HK-2 (cell line): ENCODE data around the gene CPSF4.

ENCODE experiments used
- DNase-seq: peaks from one replicate; pipeline ENCODE4 v3.0.0-alpha.2; 2018; ENCODE audit not compliant: unreplicated experiment

CPSF4 gene

DNA sequence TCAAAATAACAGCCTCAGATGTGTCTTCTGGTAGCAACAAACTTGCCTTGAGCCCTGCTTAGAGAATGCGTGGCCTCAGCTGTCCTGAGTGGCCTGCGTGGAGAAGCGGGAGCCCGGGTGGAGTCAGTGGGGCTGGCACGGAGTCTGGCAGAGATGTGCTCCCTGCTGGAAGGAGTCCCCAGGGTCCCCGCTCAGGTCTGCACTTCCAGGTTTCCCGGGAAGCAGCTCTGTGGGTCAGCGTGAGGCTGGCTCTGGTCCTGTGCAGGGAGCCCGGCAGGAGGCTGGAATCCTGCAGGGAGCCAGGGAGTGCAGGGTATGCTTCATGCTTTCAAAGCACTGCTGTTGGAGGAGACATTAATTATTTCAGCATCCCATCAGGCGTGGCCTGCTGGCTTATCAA, 10.1 kb downstream of the CPSF4 start:
- no peak for DNase-seq

DNA sequence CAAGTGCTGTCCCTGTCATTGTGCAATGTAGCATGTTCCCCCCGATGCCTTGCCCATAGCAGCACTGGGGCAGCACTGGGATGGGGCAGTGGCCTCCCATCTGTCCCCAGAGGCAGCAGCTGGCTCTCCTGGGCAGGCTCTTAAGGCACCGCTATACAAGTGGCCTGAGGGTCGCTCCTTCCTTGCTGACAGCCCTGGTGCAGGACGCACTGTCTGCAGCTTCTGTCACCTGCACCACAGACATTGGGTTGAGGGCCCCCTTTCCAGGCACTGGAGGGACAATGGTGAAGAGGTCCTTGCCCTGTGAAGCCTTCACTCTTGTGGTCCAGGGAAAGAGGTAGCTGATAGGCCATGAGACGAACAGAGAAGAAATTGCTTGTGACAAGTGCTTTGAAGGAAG, 10.6 kb downstream of the CPSF4 start:
- no peak for DNase-seq

DNA sequence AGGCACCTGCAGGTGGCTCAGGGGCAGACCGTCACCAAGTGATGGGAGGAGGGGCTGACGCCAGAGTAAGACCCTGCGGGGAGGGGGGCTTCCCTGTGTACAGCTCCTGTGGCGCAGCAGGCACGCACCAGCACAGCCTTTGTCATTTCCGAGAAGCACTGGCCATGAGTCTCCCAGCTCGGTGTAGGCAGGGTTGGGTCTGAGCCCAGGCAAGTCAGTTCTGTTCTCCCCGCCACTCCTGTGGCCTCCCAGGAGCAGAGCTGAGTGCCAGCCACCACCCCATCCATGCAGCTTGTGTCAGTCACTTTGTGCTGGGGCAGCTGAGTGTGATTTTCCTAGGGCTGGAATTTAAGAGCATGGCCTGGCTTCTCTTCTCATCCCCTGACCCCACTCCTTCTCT, 13.2 kb downstream of the CPSF4 start:
- no peak for DNase-seq

DNA sequence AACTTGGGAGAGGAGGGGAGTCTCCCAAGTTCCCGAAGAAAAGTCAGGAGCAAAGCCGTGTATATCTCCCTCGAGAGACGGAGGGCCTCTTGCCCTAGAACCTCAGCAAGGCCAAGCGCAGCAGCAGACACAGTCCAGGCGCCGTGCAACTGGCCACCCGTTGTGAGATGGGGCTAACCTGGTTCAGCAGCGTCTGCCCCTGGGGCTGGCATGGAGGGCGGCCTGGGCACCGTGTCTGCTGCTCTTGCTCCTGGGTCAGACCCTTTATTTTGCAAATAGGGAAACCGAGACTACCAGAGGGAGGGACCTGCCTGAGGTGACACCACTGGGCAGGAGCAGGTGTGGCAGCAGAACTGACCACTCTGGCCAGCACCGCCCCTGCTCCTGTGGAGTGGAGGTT, 13.8 kb downstream of the CPSF4 start:
- DNase-seq, result no peak

DNA sequence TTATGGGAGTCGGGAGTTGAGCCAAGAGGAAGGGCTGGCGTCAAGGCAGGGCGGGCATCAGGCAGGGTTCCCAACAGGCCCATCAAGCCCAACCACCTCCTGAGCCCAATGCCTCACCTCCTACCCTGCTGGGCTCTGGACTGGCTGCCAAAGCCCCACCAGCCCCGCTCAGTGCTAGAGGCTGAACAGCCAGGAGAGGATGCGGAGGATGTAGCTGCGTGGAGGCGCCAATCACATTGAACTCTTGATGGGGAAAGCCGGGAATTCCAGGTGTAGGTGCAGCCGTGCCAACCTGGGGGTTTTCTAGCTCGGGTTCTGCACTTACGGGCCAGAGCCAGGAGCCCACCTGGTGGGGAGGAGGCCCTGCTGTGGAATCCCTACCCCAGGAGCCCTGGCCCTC, 14.4 kb downstream of the CPSF4 start:
- DNase-seq, result no peak

DNA sequence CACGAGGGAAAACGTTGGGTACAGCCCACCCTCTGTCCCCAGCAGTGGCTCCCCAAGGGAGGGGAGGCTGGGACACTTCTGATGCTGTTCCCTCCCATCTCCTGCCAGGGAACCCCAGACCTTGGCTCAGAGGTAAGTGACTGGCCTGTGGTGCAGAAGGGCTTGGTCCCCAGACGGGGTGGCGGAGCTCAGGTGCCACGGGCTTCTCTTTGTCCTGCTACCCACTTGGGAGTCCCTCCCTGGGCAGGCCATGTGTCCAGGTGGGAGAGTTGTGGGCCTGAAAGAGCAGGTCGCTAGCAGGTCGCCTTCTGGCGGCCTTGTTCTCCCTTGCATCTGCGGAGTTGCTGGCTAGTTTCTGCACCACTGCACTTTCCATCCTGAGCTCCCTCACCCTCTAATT, 17.1 kb downstream of the CPSF4 start:
- DNase-seq, result no peak

DNA sequence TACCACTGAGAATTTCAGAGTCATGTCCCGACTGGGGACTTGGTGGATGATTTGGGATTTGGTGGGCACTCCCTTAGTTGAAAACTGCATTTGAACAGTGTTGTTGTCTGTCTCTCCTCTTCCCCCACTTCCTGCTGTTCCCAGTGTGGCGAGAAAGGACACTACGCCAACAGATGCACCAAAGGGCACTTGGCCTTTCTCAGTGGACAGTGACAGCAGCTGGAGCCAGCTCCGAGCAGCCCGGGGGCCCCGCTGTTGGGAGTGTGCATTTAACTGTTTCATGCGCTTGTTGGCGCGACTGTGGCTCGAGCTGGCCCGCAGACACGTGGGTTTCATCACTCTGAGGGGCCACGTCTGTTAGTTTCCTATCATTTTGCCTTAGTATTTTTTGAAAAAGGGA, 17.5 kb downstream of the CPSF4 start:
- DNase-seq, result no peak

DNA sequence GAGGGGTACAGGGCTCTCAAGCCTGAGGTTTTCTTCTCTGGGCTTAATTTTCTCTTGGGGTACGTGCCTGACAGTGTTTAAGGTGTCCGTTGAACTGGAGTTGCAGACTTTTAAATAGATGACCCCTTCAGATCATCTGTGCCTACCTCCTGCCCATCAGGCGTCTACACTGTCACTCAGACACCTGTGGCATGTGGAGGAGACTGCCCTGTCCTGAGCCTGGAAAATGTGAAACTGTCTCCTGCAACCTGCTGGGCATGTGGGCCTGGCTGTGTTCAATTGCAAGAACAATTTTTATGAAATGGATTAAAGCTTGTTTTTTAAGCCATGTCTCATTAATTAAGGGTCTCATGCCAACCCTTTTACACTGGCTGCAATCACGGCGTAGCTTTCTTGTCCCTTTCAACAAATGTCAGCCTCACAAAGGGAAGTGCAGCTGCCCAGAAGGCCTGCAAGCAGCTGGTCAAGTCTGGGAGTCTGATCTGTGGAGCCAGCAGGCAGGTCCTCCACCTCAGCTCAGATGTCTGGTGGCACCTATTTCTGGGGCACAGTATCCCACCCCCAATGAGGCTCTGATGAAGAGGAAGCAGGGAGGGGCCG, 18.4 kb downstream of the CPSF4 start:
- no peak for DNase-seq

DNA sequence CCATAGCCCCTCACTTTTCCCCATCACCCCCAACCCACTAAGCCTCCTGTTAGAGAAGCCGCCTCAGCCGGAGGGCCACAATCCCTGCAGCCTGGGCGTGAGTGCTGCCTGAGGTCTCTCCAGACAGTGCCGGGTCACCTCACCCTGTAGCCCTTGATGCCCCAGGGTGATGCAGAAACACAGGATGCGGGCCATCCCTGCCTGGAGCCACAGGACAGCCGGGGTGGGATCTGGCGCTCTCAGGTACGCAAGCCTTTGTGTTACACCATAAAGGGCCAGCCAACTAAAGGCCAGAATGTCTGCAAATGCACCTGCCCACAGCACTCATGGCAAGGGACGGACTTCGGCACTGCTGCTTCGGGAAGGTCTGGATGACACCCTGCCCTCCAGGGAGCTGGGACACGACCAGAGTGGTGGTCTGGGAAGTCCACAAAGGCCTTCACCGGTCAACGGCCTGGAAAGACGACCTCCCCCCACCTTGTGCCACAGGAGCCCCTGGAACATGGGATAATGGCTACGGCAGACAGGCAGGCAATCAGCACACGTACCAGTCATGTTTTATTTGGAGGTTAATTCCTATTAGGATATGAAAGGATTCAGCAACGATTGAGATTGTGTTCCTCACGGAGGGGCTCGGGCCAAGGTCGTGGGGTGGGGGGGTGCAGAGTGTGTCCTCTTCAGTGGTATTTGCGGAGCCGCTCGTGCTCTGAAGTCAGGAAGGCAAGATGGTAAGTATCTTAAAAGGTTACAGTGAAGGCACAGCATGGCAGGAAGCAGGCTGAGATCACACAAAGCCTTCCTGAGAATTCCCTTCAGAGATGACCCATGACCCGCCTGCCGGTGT, 19.1 kb downstream of the CPSF4 start:
- DNase-seq, result no peak

DNA sequence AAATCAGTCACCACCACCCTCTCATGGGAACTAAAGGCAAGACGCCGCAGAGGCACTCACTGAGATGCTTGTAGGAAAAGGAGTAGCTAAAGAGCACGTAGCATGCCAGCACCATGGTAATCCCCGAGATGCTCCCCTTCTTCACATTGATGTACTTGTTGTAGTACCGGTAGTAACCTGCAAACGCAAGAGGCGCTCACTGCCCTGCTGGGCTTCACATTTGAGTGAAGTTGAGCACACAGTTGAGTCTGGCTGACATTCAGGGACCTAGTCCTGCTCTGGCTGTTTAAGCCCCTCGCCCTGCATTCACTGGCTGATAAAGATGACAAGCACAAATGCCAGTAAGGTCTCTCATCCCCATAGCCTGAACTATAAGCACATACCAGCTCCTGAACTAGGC, 20.3 kb downstream of the CPSF4 start:
- no peak for DNase-seq

DNA sequence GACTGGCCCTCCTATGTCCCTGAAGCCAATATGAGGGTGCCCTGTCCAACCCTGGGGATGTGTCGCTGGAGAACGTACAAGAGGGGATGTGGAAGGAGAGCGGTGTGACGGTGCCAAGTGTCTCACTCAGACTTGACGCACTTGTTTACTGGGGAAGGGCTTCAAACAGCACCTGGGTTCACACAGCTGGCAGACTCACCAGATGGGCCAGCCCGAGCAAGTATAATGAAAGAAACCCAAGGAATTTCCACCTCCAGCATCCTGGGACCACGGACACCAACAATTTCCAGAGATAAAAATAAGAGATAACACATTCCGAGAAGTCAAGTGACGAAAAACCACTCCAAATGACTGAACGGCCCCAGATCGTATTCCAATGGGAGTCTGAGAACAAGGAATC, 21.9 kb downstream of the CPSF4 start:
- DNase-seq, result no peak

DNA sequence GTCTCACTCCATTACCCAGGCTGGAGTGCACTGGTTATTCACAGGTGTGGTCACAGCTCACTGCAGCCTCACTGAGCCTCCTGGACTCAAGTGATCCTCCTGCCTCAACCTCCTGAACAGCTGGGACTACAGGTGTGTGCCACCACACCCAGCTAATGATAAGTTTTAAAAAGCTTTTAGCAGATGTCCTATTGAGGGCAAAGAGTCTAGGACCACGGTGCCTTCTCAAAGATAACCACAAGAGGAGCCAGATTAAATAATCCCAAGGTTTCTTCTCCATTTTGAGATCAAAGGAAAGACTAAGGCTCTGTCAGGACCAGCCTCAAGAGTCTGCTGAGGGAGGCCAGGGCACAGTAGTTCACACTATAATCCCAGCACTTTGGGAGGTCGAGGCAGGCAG, 22.5 kb downstream of the CPSF4 start:
- DNase-seq, result no peak

DNA sequence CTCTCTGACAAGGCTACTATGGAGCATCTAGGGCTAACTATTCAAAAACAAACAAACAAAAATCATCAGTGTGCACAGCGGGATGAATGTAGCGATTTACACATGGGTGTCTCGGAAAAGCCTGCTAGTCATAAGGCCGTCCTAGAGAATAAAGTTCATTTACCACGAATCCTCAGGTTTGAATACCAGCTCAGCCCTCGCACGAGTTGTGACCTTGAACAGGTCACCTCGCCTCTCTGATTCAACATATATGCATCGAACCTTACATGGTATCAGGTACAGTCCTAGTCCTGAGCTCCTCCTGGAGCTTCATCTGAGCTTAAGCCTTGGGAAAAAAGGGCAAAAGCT, 26.7 kb downstream of the CPSF4 start:
- DNase-seq, result no peak

DNA sequence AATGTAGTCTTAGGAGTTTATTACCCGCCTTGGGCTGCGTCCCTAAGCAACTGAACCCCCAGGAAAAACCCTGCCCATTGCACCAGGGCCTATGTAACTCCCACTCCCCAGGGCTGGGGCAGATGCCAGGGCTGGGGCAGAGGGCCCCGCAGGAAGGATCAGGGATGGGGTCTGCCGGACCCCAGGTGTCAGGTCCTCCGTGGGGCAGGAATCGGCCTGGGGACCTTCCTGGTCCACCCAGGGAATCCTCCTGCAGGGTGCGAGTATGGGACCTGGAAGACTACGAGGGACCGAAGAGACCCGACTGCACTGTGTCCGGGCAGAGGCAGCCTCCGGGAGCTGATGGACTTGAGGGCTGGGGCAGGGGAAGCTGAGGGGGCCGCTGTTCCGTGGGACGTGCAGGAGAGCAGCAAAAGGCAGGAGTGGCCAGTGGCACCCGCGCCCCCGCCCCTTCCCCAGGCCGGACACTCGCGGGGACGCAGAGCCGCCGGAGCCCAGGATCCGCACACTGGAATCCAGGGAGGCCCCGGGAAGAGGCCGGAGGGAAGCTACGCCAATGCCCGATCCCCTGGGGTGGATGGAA, 29.7 kb downstream of the CPSF4 start:
- DNase-seq, result no peak

DNA sequence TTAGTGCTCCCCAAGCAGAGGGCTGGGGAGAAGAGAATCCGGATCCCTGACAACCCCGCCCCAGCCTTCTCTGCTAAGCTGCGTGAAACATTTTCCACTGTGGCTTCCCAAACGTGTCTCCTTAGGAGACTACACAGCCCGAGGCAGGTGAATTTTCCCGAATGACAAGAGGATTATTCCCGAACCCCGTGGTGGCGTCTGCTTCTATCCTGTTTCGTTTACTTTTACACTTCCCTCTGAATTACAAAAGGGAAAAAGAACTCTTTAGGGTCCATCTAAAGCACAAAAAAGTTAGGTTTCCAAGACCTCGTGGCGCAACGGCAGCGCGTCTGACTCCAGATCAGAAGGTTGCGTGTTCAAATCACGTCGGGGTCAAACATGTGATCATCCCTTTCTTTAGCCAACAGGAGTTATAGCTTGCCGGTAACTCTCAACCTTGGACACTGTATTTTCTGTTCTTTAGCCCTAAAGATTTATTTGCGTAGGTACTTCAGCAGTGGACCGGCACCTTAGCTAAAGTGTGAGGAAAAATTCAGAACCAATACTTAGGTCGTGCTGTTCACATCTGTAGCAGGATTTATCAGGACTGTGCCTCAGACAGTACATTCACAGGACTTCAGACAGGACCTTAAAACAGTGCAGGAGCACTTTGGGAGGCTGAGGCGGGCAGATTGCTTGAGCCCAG, 30.8 kb downstream of the CPSF4 start:
- no peak for DNase-seq

DNA sequence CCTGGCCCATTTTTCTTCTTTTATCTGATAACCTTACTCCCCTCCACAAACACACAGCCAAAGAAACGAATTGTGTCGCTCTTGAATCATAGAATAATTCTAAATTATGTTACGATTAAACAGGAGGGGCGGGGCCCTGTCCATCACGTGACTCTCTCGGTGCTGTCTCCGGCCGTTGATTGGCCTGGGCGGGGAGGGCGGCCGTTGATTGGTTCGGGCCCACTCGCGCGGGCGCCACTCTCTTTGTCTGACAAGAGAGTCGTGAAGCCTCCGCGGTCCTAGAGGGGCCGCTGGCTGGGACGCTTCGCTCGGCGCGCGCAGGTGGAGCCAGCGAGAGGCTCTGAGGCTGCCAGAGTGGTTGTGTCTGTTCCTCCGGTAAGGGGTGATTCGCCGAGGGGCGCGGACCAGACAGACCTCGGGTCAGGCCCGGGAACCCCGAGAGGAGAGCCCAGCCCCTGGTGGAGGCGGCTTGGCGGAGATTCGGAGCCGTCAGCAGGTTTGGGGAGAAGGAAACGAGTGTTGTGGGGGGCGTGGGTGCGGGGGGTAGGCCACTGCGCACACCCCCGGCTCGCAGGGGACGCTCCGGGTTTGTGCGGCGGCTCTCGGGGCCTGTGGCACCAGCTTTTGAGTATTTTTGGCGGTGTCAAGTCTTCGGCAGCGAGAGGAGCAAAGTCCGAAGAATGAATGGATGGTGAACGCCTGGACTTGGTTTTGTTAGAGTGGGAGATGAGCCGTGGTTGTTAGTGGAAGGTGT, 34.0 kb downstream of the CPSF4 start, which contains the start of gene ZNF789:
ZNF789 (plus strand) TSS at position 330 of the 754 bp plus-strand sequence. CDS start 3,567 bp downstream, outside the sequence.
- DNase-seq, result peak; percentile 98

DNA sequence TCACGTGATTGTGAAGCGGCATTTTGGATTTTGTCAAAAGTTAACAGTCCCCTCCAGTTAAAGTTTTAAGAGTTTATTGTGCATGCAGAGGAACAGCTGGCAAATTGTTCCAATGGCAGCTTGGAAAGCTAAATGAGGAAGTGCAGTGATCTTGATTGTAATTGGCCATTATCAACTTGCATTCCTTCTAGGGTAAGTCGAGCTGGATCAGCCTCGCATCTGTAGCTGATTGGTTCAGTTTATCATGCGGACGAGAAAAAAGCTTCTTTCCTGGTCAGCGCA, 34.5 kb downstream of the CPSF4 start:
- no peak for DNase-seq

DNA sequence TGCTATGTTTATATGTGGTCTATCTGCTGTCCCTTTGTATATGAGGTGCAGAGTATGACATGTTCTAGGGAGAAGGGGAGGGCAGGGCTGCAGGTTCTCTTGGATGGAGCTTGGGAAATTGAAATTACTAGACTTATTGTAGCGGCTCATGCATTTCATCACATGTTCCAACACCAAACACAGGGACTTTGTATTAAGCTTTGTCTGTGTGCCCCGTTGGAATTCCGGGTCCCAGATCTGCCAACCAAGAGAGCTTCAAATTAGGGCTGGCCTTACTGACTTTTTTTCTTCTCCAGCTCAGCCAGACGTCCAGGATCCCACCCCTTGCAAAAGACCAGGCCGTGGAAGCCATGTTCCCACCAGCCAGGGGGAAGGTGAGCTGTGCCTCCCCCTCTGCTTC, 37.4 kb downstream of the CPSF4 start:
- DNase-seq, result no peak

DNA sequence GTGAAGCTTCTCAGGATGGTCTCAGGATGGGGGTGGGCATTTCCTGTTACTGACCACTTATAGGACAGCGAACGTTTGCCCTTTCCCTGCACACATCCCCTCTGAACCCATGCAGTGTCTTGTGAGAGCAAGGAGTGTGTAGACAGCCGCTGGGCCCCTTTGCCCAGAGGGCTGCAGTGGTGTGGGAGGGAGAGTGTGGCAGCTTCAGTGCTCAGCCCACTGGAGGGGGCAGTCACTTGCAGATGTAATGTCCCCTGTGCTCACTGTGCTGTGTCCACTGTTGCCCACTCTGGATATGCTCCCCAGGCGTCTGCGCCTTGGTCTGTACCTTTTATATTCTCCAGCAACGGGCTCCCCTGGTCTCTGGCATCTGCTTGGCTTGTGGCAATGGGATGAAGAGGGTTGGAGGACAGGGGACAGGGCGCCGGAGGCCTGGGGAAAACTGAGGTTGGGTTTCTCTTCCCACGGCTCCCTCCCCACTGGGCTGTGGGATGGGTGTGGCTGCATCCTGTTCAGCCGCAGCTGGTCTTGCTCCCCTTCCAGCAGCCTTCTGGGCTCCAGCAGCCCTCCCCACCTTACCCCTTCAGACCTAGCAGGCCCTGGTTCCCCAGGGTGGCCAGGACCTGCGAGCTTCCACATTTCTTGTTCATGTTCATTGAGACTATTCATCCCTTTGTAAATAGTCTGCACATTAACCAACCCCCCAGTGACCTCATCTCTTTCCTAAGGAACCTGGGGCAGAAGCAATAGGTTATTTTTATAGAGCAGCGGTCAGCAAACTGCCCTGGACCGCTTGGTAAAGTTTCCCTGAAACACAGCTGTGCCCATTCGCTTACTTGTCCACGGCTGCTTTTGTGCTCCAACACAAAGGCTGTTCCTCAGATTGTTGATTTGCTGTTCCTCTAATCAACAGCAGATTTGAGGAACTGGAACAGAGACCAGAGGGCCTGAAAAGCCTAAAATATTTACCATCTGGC, 40.0 kb downstream of the CPSF4 start:
- DNase-seq, result no peak

DNA sequence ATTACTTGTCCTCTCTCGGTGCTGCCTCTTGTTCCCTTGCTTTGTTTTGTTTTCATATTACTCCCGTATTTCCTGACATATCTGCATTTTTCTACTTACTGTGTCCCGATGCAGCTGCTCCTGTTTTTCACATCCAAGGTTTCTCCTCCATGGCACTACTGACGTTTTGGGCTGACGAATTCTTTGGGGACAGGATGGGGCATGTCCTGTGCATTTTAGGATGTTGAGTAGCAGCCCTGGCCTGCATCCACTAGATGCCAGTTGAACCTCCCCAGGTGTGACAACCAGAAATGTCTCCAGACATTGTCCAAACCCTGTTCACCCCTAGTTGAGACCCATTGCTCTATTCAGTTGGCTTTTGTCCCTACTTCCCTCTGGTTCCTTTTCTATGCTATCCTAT, 46.4 kb downstream of the CPSF4 start:
- no peak for DNase-seq

DNA sequence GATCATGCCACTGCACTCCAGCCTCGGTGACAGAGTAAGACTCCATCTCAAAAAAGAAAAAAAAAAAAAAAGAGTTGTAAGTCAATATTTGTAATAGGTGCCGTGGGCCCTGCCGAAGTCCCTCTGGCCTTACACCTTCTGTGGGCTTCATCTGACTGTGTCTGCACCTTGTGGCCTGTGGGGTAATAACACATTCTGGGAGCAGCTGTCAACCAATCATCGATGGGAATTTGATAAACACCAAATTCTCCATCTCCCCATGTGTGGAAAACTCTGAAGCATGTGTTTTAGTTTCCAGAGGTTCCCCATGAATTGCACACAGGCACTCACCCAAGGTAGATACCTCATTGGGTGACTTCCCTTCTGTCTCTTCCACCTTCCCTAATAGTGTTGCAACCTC, 50.5 kb downstream of the CPSF4 start:
- no peak for DNase-seq
